Fibroblast of lung (primary cell): ENCODE results near the gene CEP19.

ENCODE experiments used
- EZH2 ChIP-seq: IDR thresholded peaks from 2 replicates; pipeline ENCODE4 v1.5.1; 2012; ENCODE audit warnings: low read length, control low read depth, mild to moderate bottlenecking; ENCODE audit errors: missing control alignments
- TF ChIP-seq, protein P1 (sequence below), 2 donors: IDR thresholded peaks in 1 of 2; conservative IDR thresholded peaks in 1 of 2; 1 replicate in 1 of 2; 2 replicates in 1 of 2; pipeline ENCODE4 v1.5.1; 2011 to 2012; ENCODE audit warnings: low read length in 2 of 2, control low read depth in 1 of 2, inconsistent platforms in 1 of 2, low read depth in 1 of 2, mild to moderate bottlenecking in 1 of 2

DNA sequence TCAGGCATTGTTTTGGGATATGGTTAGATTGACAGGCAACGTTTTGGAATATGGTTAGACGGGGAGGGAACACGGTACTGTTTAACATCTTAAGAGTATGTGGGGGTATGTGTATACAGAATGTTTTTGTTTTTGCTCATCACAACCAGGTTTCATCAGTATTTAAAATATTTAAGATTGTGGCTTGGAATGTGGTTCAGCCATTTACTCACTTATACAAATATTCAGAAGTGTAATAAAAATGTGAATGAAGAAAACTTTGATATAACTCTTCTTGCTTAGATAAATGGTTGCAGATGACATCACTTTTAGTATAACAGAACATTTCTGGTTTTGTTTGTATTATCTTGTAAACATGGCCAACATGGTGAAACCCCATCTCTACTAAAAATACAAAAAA is 23.7 kb upstream of the CEP19 start:
- TF ChIP-seq, protein P1, sequence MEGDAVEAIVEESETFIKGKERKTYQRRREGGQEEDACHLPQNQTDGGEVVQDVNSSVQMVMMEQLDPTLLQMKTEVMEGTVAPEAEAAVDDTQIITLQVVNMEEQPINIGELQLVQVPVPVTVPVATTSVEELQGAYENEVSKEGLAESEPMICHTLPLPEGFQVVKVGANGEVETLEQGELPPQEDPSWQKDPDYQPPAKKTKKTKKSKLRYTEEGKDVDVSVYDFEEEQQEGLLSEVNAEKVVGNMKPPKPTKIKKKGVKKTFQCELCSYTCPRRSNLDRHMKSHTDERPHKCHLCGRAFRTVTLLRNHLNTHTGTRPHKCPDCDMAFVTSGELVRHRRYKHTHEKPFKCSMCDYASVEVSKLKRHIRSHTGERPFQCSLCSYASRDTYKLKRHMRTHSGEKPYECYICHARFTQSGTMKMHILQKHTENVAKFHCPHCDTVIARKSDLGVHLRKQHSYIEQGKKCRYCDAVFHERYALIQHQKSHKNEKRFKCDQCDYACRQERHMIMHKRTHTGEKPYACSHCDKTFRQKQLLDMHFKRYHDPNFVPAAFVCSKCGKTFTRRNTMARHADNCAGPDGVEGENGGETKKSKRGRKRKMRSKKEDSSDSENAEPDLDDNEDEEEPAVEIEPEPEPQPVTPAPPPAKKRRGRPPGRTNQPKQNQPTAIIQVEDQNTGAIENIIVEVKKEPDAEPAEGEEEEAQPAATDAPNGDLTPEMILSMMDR (conservative IDR thresholded peaks at IDR 0.05 in 1 of 2, IDR thresholded peaks at IDR 0.05 in 1 of 2; ENCODE audit: low read depth in 1 of 2, low read length in 2 of 2): no peak
- no peak for TF ChIP-seq EZH2
